C4-2B (cell line): Measurements from ENCODE around the gene STK11.

Source experiments
- CTCF ChIP-seq: fragments of 450-650 bp; conservative IDR thresholded peaks from 2 replicates; pipeline ENCODE4 v1.5.1; 2017; ENCODE audit warnings: mild to moderate bottlenecking
- ZFX ChIP-seq: fragments of 450-650 bp; IDR thresholded peaks from 2 replicates; pipeline ENCODE4 v1.6.1; 2017

DNA sequence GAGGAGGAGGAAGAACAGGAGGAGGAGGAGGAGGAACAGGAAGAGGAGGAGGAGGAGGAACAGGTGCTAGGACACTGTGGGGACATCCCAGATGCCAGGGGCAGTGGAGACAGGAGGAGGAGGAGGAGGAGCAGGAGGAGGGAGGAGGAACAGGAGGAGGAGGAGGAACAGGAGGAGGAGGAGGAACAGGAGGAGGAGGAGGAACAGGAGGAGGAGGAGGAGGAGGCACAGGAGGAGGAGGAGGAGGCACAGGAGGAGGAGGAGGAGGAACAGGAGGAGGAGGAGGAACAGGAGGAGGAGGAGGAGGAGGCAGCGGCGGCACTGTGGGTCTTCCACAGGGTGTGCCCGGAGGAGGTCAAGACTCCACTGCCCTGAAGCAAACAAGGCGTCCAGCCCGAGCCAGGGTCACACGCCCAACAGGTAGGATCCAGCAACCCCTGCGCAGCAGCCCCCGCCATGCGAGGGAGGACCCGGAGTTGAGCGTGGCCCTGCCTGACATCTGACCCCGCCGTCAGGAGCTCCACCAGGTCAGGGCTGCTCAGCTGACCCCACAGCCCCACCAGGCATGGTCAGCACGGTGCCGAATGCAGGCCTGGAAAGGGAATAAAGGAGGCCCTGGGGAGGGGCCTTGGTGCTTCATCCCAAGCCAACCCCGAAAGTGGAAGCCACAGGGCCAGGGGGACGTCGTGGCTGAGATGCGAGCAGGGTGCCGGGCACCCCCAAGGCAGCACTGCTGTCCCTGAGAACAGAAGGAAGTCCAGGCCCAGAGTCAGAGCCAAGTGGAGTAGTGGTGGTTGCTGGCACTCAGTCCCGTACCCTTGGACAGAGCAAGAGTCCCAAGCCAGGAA, 40.7 kb upstream of the STK11 start:
- TF ChIP-seq CTCF (no peak), ZFX (no peak)
